ACC112 (cell line): Measurements from ENCODE around the gene UNCX.

Experiments
- H2AFZ ChIP-seq: fragments of 200-600 bp; sonication (generic); one replicate; pipeline ENCODE4 v1.6.0; 2017; ENCODE audit warnings: antibody characterized with exemption, low read length; ENCODE audit not compliant: unreplicated experiment
- H3K27ac ChIP-seq: fragments of 200-600 bp; sonication (generic); 2 replicates; pipeline ENCODE4 v1.5.1; 2014; ENCODE audit warnings: low read depth, mild to moderate bottlenecking, antibody characterized with exemption, low read length, moderate library complexity
- H3K27me3 ChIP-seq: fragments of 200-600 bp; sonication (generic); 2 replicates; pipeline ENCODE4 v1.6.1; 2014; ENCODE audit warnings: mild to moderate bottlenecking, antibody characterized with exemption, low read length, moderate library complexity, mixed read lengths; ENCODE audit not compliant: insufficient read depth
- H3K36me3 ChIP-seq: fragments of 200-600 bp; sonication (generic); 2 replicates; pipeline ENCODE4 v1.6.1; 2016; ENCODE audit warnings: mild to moderate bottlenecking, antibody characterized with exemption, low read length, moderate library complexity, mixed read lengths; ENCODE audit not compliant: insufficient read depth
- H3K4me1 ChIP-seq: fragments of 200-600 bp; sonication (generic); one replicate; pipeline ENCODE4 v1.6.1; 2016; ENCODE audit warnings: low read length, mixed read lengths; ENCODE audit not compliant: insufficient read depth, unreplicated experiment, control insufficient read depth
- H3K4me3 ChIP-seq: fragments of 200-600 bp; sonication (generic); 2 replicates; pipeline ENCODE4 v1.5.1; 2014; ENCODE audit warnings: mild to moderate bottlenecking, low read depth, low read length
- H3K79me2 ChIP-seq: fragments of 200-600 bp; sonication (generic); one replicate; pipeline ENCODE4 v1.6.0; 2016; ENCODE audit warnings: low read length; ENCODE audit not compliant: control insufficient read depth, unreplicated experiment, insufficient read depth

UNCX gene

GRCh38 chr7:1227071-1227804, 5.4 kb upstream of the UNCX start:
- no peaks in the 10 kb centered on the region for H3K79me2 ChIP-seq
- H2AFZ ChIP-seq, result no peak overlapping the region
- H3K27me3 ChIP-seq, result peaks cover 90% of the 10 kb centered on the region
- H3K4me3 ChIP-seq, result no peak overlapping the region
- no peaks in the 10 kb centered on the region for H3K4me1 ChIP-seq
- no peaks in the 10 kb centered on the region for H3K36me3 ChIP-seq
- H3K27ac ChIP-seq, result no peak overlapping the region

GRCh38 chr7:1227814-1228544, 4.7 kb upstream of the UNCX start:
- Histone ChIP-seq H3K4me1 (no peaks in the 10 kb centered on the region), H3K27me3 (peaks cover 92% of the 10 kb centered on the region), H3K4me3 (no peak overlapping the region), H3K27ac (no peak overlapping the region), H3K36me3 (no peaks in the 10 kb centered on the region), H2AFZ (no peak overlapping the region), H3K79me2 (no peaks in the 10 kb centered on the region)

- no peak overlapping the region for H3K4me3 ChIP-seq
Observed at GRCh38 chr7:1228545-1229201, 4.0 kb upstream of the UNCX start.

GRCh38 chr7:1229202-1229947, 3.3 kb upstream of the UNCX start:
- no peak overlapping the region for H3K27ac ChIP-seq
- no peaks in the 10 kb centered on the region for H3K36me3 ChIP-seq
- H3K27me3 ChIP-seq, result peaks cover 89% of the 10 kb centered on the region
- H2AFZ ChIP-seq, result no peak overlapping the region
- no peaks in the 10 kb centered on the region for H3K79me2 ChIP-seq
- no peaks in the 10 kb centered on the region for H3K4me1 ChIP-seq
- no peak overlapping the region for H3K4me3 ChIP-seq

More at GRCh38 chr7:1228545-1229201, 4.0 kb upstream of the UNCX start:
- Histone ChIP-seq H3K27me3 (peaks cover 89% of the 10 kb centered on the region), H3K79me2 (no peaks in the 10 kb centered on the region), H2AFZ (no peak overlapping the region), H3K36me3 (no peaks in the 10 kb centered on the region), H3K27ac (no peak overlapping the region), H3K4me1 (no peaks in the 10 kb centered on the region)

GRCh38 chr7:1229956-1230355, 2.7 kb upstream of the UNCX start:
- Histone ChIP-seq H2AFZ (no peak overlapping the region), H3K79me2 (no peaks in the 10 kb centered on the region), H3K27me3 (peaks cover 89% of the 10 kb centered on the region), H3K4me1 (no peaks in the 10 kb centered on the region), H3K27ac (no peak overlapping the region), H3K4me3 (no peak overlapping the region), H3K36me3 (no peaks in the 10 kb centered on the region)

GRCh38 chr7:1230411-1231213, 2.1 kb upstream of the UNCX start:
- Histone ChIP-seq H3K36me3 (no peaks in the 10 kb centered on the region), H3K79me2 (no peaks in the 10 kb centered on the region), H3K4me3 (no peak overlapping the region), H2AFZ (no peak overlapping the region), H3K4me1 (no peaks in the 10 kb centered on the region), H3K27me3 (peaks cover 89% of the 10 kb centered on the region), H3K27ac (no peak overlapping the region)

GRCh38 chr7:1231214-1232102, 1.2 kb upstream of the UNCX start:
- H2AFZ ChIP-seq, result no peak overlapping the region
- H3K4me3 ChIP-seq, result no peak overlapping the region
- no peak overlapping the region for H3K27ac ChIP-seq
- H3K36me3 ChIP-seq, result no peaks in the 10 kb centered on the region
- H3K27me3 ChIP-seq, result peaks cover 83% of the 10 kb centered on the region
- no peaks in the 10 kb centered on the region for H3K4me1 ChIP-seq
- no peaks in the 10 kb centered on the region for H3K79me2 ChIP-seq

- Histone ChIP-seq H3K79me2 (no peaks in the 10 kb centered on the region), H2AFZ (no peak overlapping the region), H3K4me3 (no peak overlapping the region), H3K27me3 (peaks cover 80% of the 10 kb centered on the region), H3K27ac (no peak overlapping the region), H3K4me1 (no peaks in the 10 kb centered on the region), H3K36me3 (no peaks in the 10 kb centered on the region)
Observed at GRCh38 chr7:1232103-1232466, 587 bp upstream of the UNCX start.

- Histone ChIP-seq H2AFZ (no peak overlapping the region), H3K27ac (no peak overlapping the region), H3K27me3 (peaks cover 80% of the 10 kb centered on the region)
Observed at GRCh38 chr7:1233333-1234048, 819 bp downstream of the UNCX start.

More at GRCh38 chr7:1233333-1234048, 819 bp downstream of the UNCX start:
- H3K4me3 ChIP-seq, result no peak overlapping the region
- H3K79me2 ChIP-seq, result no peaks in the 10 kb centered on the region
- no peaks in the 10 kb centered on the region for H3K4me1 ChIP-seq
- H3K36me3 ChIP-seq, result no peaks in the 10 kb centered on the region
